Stimulated activated CD4-positive, alpha-beta T cell treated with anti-CD3 and anti-CD28 coated beads, TNF-alpha, amount 100 ng/mL, for 24 hours (primary cell): ENCODE measurements around the gene PLD5.
"Not testable (repeated sequence)": the region's sequence is repeated elsewhere in the genome, so short reads cannot be mapped to it uniquely, and the experiment has no call there.

Experiments used
- DNase-seq, 3 experiments: peaks; one replicate each; pipeline ENCODE4 v3.0.0-alpha.2; 2020; ENCODE audit warnings: low read depth in 3 of 3

The PLD5 gene

GRCh38 chr1:242212401-242212800 lies 312.1 kb downstream of the PLD5 start:
- DNase-seq: no peak

- no peak for DNase-seq
Measured at GRCh38 chr1:242211254-242212022, 313.1 kb downstream of the PLD5 start.

- not testable (repeated sequence) for DNase-seq
Measured at GRCh38 chr1:242210316-242210715, 314.2 kb downstream of the PLD5 start.

- no peak for DNase-seq
Measured at GRCh38 chr1:242209063-242209462, 315.4 kb downstream of the PLD5 start.

GRCh38 chr1:242208021-242208420 lies 316.5 kb downstream of the PLD5 start:
- DNase-seq: no peak

GRCh38 chr1:242206994-242207393 lies 317.5 kb downstream of the PLD5 start:
- no peak for DNase-seq

- no peak for DNase-seq
Measured at GRCh38 chr1:242205622-242206489, 318.6 kb downstream of the PLD5 start.

- no peak for DNase-seq
Measured at GRCh38 chr1:242203262-242203661, 321.2 kb downstream of the PLD5 start.

- DNase-seq: no peak
Measured at GRCh38 chr1:242201090-242201489, 323.4 kb downstream of the PLD5 start.

GRCh38 chr1:242199776-242200458 lies 324.6 kb downstream of the PLD5 start:
- DNase-seq: no peak

GRCh38 chr1:242197907-242198820 lies 326.3 kb downstream of the PLD5 start:
- no peak for DNase-seq

GRCh38 chr1:242196914-242197313 lies 327.6 kb downstream of the PLD5 start:
- no peak for DNase-seq

GRCh38 chr1:242196101-242196500 lies 328.4 kb downstream of the PLD5 start:
- DNase-seq: no peak

GRCh38 chr1:242189591-242189990 lies 334.9 kb downstream of the PLD5 start:
- DNase-seq: no peak

- DNase-seq: no peak
Measured at GRCh38 chr1:242187816-242188215, 336.7 kb downstream of the PLD5 start.

- DNase-seq: no peak
Measured at GRCh38 chr1:242187171-242187570, 337.3 kb downstream of the PLD5 start.

- no peak for DNase-seq
Measured at GRCh38 chr1:242185731-242186130, 338.8 kb downstream of the PLD5 start.

GRCh38 chr1:242184955-242185354 lies 339.5 kb downstream of the PLD5 start:
- DNase-seq: no peak

GRCh38 chr1:242179767-242180166 lies 344.7 kb downstream of the PLD5 start:
- DNase-seq: not testable (repeated sequence)

- no peak for DNase-seq
Measured at GRCh38 chr1:242178924-242179708, 345.4 kb downstream of the PLD5 start.
